ENCODE results near the gene SLC4A11.

The SLC4A11 gene

GRCh38 chr20:3245711-3246110, 6.7 kb upstream of the SLC4A11 start:
- DNase-seq: no peak

GRCh38 chr20:3245156-3245555, 6.2 kb upstream of the SLC4A11 start:
- DNase-seq: no peak

- no peak for DNase-seq
Measured at GRCh38 chr20:3244613-3245012, 5.6 kb upstream of the SLC4A11 start.

GRCh38 chr20:3243718-3244358, 4.8 kb upstream of the SLC4A11 start:
- DNase-seq: no peak

GRCh38 chr20:3242172-3242692, 3.2 kb upstream of the SLC4A11 start:
- no peak for DNase-seq

GRCh38 chr20:3240776-3241363, 1.9 kb upstream of the SLC4A11 start:
- no peak for DNase-seq

GRCh38 chr20:3239867-3240775, 1.1 kb upstream of the SLC4A11 start:
- no peak for DNase-seq

- peak; percentile 80 for DNase-seq
Measured at GRCh38 chr20:3238616-3239025, 369 bp downstream of the SLC4A11 start.

- DNase-seq: no peak
Measured at GRCh38 chr20:3237958-3238615, 903 bp downstream of the SLC4A11 start.

GRCh38 chr20:3237011-3237957, 1.7 kb downstream of the SLC4A11 start:
- no peak for DNase-seq

- no peak for DNase-seq
Measured at GRCh38 chr20:3235666-3236324, 3.2 kb downstream of the SLC4A11 start.

- no peak for DNase-seq
Measured at GRCh38 chr20:3233991-3234498, 4.9 kb downstream of the SLC4A11 start.

- no peak for DNase-seq
Measured at GRCh38 chr20:3233131-3233990, 5.6 kb downstream of the SLC4A11 start.

GRCh38 chr20:3231889-3232588, 7.0 kb downstream of the SLC4A11 start:
- no peak for DNase-seq

GRCh38 chr20:3231116-3231515, 7.9 kb downstream of the SLC4A11 start:
- DNase-seq: no peak

GRCh38 chr20:3229798-3230197, 9.2 kb downstream of the SLC4A11 start:
- DNase-seq: no peak

GRCh38 chr20:3229158-3229557, 9.8 kb downstream of the SLC4A11 start:
- DNase-seq: no peak

- DNase-seq: no peak
Measured at GRCh38 chr20:3228750-3229032, 10.3 kb downstream of the SLC4A11 start.

- no peak for DNase-seq
Measured at GRCh38 chr20:3227936-3228749, 10.8 kb downstream of the SLC4A11 start.

Measured in activated CD8-positive, alpha-beta memory T cell treated with anti-CD3 and anti-CD28 coated beads, Interleukin-2, amount 50 U/mL, for 48 hours (primary cell).